Uterus (tissue), 4 donors: ENCODE measurements around the gene SIAE. TPM values are rescaled to one million over a fixed set of nuclear protein-coding genes. Genes with fewer than 3 reads are reported as not detected.

Experiments
- DNase-seq, 2 donors: peaks; one replicate each; pipeline ENCODE4 v3.0.0-alpha.2; 2019 to 2020
- H3K27ac ChIP-seq, 2 donors: fragments of 200-600 bp; sonication (generic); 1 replicate in 1 of 2; 2 replicates in 1 of 2; pipeline ENCODE4 v1.5.1; 2016 to 2018
- H3K27me3 ChIP-seq, 2 donors: fragments of 200-600 bp; sonication (generic); one replicate each; pipeline ENCODE4 v1.5.1; 2018 to 2019; ENCODE audit warnings: control low read depth in 1 of 2
- H3K36me3 ChIP-seq, 2 donors: fragments of 200-600 bp; sonication (generic); one replicate each; pipeline ENCODE4 v1.5.1; 2019; ENCODE audit warnings: control low read depth in 1 of 2
- H3K4me1 ChIP-seq, 2 donors: fragments of 200-600 bp; sonication (generic); one replicate each; pipeline ENCODE4 v1.5.1; 2018 to 2019; ENCODE audit warnings: control low read depth in 1 of 2
- H3K4me3 ChIP-seq, 2 donors: fragments of 200-600 bp; sonication (generic); 1 replicate in 1 of 2; 2 replicates in 1 of 2; pipeline ENCODE4 v1.5.1; 2018 to 2019; ENCODE audit warnings: mild to moderate bottlenecking in 1 of 2
- H3K9me3 ChIP-seq, 2 donors: fragments of 200-600 bp; sonication (generic); one replicate each; pipeline ENCODE4 v1.5.1; 2019; ENCODE audit warnings: control low read depth in 1 of 2
- POLR2A ChIP-seq, 2 donors: fragments of 450-650 bp; IDR thresholded peaks; one replicate each; pipeline ENCODE4 v1.6.1; 2016; ENCODE audit warnings: antibody characterized with exemption in 2 of 2, mild to moderate bottlenecking in 1 of 2, moderate library complexity in 1 of 2
- intact Hi-C: fragments of 100-400 bp; cut with DNase I; formaldehyde crosslinking; loops from one replicate; pipeline ENCODE4 v1.15.1; 2023; ENCODE audit warnings: low total_unique reads
- total RNA-seq, 4 donors: library from RNA; depleted of rRNA in 3 of 4; stranded (reverse); fragments of >200 nt in 3 of 4; gene quantifications; one replicate each; pipeline versions ENCODE4 v1.1.0 to v1.2.4, GENCODE V29; 2014 to 2023
- TF ChIP-seq, protein P1 (sequence below), 4 experiments: fragments of 200-600 bp in 2 of 4; fragments of 450-650 bp in 2 of 4; sonication (generic) in 2 of 4; IDR thresholded peaks; one replicate each; pipeline ENCODE4 v1.5.1; 2016 to 2019; ENCODE audit warnings: antibody characterized with exemption in 4 of 4, mild to moderate bottlenecking in 2 of 4, moderate library complexity in 1 of 4
- donor health status: DM: yes; HTN: yes; CAD: no.

SIAE gene
- total RNA-seq, 4 donors from 2014 or later, result 0.77 to 7.5 (median 5.3) TPM

DNA sequence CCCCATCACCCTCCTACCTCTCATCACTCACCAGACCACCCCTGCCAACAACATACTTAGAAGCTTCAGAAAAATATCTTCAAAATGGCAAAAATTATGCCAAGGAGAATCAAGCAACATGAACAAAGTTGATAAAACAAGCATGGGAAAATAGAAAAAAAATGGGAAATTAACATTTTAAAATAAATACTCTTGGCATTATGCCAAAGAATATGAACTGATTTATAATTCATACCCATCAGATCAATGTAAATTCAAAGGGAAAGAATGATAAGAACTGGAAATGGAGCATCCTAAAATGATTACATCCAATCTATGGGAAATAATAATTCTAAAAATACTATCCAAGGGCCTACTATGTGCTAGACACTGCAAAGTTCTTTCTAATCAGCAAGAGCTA, 12.0 kb downstream of the SIAE start:
- H3K27me3 ChIP-seq, result no peaks in the 10 kb centered on the region
- intact Hi-C loops, result no loop called here
- no peak overlapping the region for H3K4me3 ChIP-seq
- DNase-seq, result no peak
- H3K36me3 ChIP-seq, result no peaks in the 10 kb centered on the region
- H3K27ac ChIP-seq, result no peak overlapping the region
- no peak for TF ChIP-seq POLR2A (IDR thresholded peaks at IDR 0.05)
- TF ChIP-seq, protein P1, sequence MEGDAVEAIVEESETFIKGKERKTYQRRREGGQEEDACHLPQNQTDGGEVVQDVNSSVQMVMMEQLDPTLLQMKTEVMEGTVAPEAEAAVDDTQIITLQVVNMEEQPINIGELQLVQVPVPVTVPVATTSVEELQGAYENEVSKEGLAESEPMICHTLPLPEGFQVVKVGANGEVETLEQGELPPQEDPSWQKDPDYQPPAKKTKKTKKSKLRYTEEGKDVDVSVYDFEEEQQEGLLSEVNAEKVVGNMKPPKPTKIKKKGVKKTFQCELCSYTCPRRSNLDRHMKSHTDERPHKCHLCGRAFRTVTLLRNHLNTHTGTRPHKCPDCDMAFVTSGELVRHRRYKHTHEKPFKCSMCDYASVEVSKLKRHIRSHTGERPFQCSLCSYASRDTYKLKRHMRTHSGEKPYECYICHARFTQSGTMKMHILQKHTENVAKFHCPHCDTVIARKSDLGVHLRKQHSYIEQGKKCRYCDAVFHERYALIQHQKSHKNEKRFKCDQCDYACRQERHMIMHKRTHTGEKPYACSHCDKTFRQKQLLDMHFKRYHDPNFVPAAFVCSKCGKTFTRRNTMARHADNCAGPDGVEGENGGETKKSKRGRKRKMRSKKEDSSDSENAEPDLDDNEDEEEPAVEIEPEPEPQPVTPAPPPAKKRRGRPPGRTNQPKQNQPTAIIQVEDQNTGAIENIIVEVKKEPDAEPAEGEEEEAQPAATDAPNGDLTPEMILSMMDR (IDR thresholded peaks at IDR 0.05), result no peak
- no peaks in the 10 kb centered on the region for H3K9me3 ChIP-seq
- no peaks in the 10 kb centered on the region for H3K4me1 ChIP-seq

DNA sequence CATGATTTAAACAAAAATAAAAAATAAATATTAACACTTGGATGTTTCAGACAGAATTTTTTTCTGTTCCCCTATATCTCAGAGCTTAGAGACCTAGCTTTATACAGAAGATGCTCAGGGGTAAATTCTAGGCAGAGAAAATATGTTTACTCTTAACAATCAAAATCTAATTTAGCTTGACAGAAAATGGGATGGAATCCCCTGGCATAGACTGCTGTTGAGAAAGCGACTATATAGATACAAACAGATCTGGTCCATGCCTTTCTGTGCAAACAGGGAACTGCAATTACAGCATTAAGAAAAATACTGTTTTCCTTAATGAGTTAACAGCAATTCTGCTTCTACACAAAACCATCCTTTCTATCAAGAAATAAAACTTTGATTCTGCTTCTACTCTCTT, 14.6 kb downstream of the SIAE start:
- Histone ChIP-seq H3K4me1 (no peaks in the 10 kb centered on the region), H3K27ac (no peak overlapping the region), H3K36me3 (no peaks in the 10 kb centered on the region), H3K27me3 (no peaks in the 10 kb centered on the region), H3K4me3 (no peak overlapping the region), H3K9me3 (no peaks in the 10 kb centered on the region)
- TF ChIP-seq, protein P1 (IDR thresholded peaks at IDR 0.05), result no peak
- no peak for TF ChIP-seq POLR2A (IDR thresholded peaks at IDR 0.05)
- intact Hi-C loops, result no loop called here
- no peak for DNase-seq

GRCh38 chr11:124658501-124658900, 15.0 kb downstream of the SIAE start:
- no peak overlapping the region for H3K4me3 ChIP-seq
- H3K36me3 ChIP-seq, result no peaks in the 10 kb centered on the region
- H3K4me1 ChIP-seq, result no peaks in the 10 kb centered on the region
- no peak overlapping the region for H3K27ac ChIP-seq
- TF ChIP-seq POLR2A (IDR thresholded peaks at IDR 0.05), result no peak
- TF ChIP-seq, protein P1 (IDR thresholded peaks at IDR 0.05), result no peak
- no peaks in the 10 kb centered on the region for H3K9me3 ChIP-seq
- DNase-seq, result no peak
- H3K27me3 ChIP-seq, result no peaks in the 10 kb centered on the region
- intact Hi-C loops, result no loop called here

DNA sequence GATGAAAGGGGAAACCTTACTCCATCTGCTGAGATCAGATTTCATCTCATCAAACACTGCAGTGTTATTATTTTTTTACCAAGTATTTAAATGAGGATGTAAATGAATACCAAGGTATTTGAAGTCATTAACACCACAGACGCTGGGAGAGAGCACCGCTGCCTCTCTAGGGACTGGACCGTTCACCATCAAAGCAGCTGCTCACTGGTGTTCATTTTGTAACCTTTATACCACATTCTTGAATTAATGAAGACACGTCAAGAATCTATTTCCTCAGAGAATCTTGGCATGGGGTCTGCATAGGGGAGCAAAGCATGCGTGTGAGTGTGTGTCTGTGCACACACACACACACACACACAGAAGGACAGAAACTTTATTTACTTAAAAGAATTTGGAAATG, 15.6 kb downstream of the SIAE start:
- Histone ChIP-seq H3K36me3 (no peaks in the 10 kb centered on the region), H3K4me3 (no peak overlapping the region), H3K9me3 (no peaks in the 10 kb centered on the region), H3K27me3 (no peaks in the 10 kb centered on the region), H3K4me1 (no peaks in the 10 kb centered on the region), H3K27ac (no peak overlapping the region)
- TF ChIP-seq, protein P1 (IDR thresholded peaks at IDR 0.05), result no peak
- no peak for TF ChIP-seq POLR2A (IDR thresholded peaks at IDR 0.05)
- intact Hi-C loops, result no loop called here
- DNase-seq, result no peak

DNA sequence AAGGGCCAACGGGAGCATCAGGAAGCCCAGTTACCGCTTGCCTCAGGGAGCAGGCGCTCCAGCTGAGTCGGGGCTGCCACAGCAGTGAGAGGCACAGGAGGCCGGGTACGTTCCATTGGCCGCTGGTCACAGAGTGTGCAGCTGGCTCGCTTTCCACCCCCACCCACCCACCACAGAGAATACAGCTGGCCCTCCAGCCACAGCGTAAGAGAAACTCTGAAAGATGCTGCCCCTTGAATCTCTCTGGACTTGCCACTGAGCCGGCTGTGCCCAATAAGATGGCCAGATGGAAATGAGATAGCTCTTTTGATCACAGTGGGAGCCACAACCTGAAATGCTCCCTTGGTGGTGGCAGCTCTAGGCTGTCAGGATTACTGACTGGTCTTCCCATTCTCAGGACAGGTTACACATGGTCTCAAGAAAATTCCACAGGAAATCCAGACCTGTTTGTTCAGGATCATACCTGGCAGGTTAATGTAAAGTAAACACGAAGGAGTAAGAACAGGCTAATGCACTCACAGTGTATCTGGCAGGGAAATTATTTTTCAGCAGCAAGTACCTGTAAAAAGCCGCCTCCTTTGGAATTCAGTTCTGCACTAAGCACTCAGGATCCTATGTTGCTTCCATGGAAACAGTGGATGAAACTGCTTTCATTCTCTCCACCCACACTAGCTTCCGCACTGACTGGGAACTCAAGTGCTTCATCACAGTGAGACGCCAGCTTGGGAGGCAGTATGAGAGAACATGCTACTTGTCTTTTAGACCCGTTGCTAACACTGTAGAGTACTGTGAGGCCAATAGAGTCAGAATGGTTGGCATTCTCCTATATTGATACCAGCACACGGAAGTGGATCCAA, 16.5 kb downstream of the SIAE start:
- no peak overlapping the region for H3K27ac ChIP-seq
- H3K9me3 ChIP-seq, result no peaks in the 10 kb centered on the region
- H3K36me3 ChIP-seq, result no peaks in the 10 kb centered on the region
- H3K4me3 ChIP-seq, result no peak overlapping the region
- DNase-seq, result no peak
- H3K27me3 ChIP-seq, result no peaks in the 10 kb centered on the region
- intact Hi-C loops, result no loop called here
- no peak for TF ChIP-seq POLR2A (IDR thresholded peaks at IDR 0.05)
- TF ChIP-seq, protein P1 (IDR thresholded peaks at IDR 0.05), result no peak
- H3K4me1 ChIP-seq, result no peaks in the 10 kb centered on the region
